ENCODE measurements around the gene ANKRD34C. TPM values are rescaled to one million over a fixed set of nuclear protein-coding genes. Genes with fewer than 3 reads are reported as not detected.

ANKRD34C gene
- total and polyA plus RNA-seq, 12 donors: under 0.01 to 0.14 (median 0.10) TPM; not detected in 6

DNA sequence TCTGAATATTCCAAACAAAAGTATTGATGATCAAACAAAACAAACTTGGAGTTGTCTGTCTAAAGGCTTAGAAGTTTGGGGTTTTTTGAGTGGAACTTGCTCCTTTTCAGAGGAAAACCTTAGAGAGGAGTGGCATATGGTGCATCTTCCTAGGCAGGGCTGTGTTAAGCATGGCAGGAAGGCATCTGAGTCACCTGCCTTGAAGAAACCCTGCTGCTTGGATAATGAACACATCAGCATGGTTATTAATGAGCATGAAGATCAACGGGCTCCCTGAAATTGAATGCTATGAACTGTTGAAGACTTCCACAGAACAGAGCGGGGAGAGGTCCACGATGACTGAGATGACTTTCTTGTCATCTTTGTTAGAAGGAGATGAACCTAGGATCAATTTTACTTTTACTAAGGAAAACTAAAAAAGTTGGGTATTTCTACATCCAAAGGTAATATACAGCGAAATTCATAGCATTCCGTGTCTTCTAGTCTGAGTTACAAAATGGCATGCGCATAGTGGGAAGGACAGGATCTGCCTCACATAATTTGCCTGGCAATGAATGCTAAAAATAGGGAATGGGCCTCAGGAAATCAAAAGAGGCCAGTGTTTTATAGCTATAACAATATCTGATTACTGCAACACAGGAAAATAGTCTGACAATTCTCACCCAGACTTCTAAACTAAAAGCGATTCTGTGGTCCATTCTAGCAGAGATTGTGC, 16.8 kb downstream of the ANKRD34C start:
- Histone ChIP-seq H3K4me1 (replicated peaks in 1 of 2) (no peaks in the 10 kb centered on the region), H3K27ac (no peak overlapping the region), H3K4me3 (no peak overlapping the region), H3K9me3 (replicated peaks in 1 of 3) (no peaks in the 10 kb centered on the region), H3K36me3 (replicated peaks in 1 of 2) (no peaks in the 10 kb centered on the region), H3K27me3 (peaks cover 8% of the 10 kb centered on the region)
- TF ChIP-seq POLR2A (IDR thresholded peaks at IDR 0.05) (no peak), CTCF (IDR thresholded peaks at IDR 0.05) (no peak)
- WGBS, 4 donors: 76 to 85% (median 78%) methylated on average over 7 of the region's 7 CpGs
- intact Hi-C loops (cut with DNase I): no loop called here
- no peak for DNase-seq

DNA sequence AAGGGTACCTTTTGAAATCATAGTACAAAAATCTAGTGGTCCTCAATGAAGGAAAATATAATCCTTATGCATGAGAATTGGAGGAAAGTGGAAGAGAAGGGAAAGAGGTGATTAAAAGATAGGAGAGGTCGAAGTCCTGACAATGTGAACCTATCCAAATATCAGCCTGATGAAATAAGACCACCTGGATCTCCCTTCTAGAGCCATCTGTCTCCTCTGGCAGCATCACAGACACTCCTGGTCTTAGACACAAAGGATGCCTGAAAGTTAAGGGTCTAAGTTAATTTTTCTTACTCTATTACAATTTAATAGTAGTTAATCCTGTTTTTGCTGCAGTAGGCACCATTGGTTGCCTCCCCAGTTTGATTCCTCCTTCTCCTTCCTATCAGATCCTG, 17.3 kb downstream of the ANKRD34C start:
- intact Hi-C loops (cut with DNase I): no loop called here
- WGBS, 4 donors: 56 to 80% (median 63%) methylated on average over 1 of the region's 1 CpG
- TF ChIP-seq POLR2A (IDR thresholded peaks at IDR 0.05) (no peak), CTCF (IDR thresholded peaks at IDR 0.05) (no peak)

DNA sequence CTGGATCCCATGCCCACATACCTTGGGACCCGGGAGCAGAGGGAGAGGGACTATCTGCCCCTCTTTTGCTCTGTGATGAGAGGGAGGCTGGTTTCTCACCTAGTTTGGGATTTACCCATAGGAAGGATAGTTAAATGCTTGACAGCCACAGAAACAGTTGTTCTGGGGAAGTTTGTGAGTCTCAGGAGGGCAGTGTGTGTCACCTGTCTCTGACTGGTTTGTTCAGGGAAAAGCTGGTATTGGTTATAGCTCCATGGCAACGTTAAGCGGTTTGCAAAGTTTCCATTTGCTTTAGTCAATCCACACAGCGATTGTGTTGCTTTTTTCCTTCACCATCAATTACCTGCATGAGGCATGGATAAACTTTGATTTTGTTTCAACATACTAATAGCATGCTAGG, 24.7 kb downstream of the ANKRD34C start:
- TF ChIP-seq POLR2A (IDR thresholded peaks at IDR 0.05) (no peak), CTCF (IDR thresholded peaks at IDR 0.05) (no peak)
- Histone ChIP-seq H3K27me3 (peaks cover 7% of the 10 kb centered on the region), H3K4me3 (no peak overlapping the region), H3K9me3 (replicated peaks in 1 of 3) (no peaks in the 10 kb centered on the region), H3K36me3 (replicated peaks in 1 of 2) (no peaks in the 10 kb centered on the region), H3K27ac (no peak overlapping the region), H3K4me1 (replicated peaks in 1 of 2) (peaks cover 7 to 12% of the 10 kb centered on the region in 2 donors)
- 42 to 52% (median 48%) methylated on average over 4 of the region's 4 CpGs for WGBS, 4 donors
- no peak for DNase-seq
- intact Hi-C loops (cut with DNase I): no loop called here

More for the DNA sequence above, 17.3 kb downstream of the ANKRD34C start:
- no peaks in the 10 kb centered on the region for H3K36me3 ChIP-seq (replicated peaks in 1 of 2)
- no peaks in the 10 kb centered on the region for H3K4me1 ChIP-seq (replicated peaks in 1 of 2)
- H3K27me3 ChIP-seq: peaks cover 8% of the 10 kb centered on the region
- no peak overlapping the region for H3K27ac ChIP-seq
- no peak for DNase-seq
- no peaks in the 10 kb centered on the region for H3K9me3 ChIP-seq (replicated peaks in 1 of 3)
- no peak overlapping the region for H3K4me3 ChIP-seq

GRCh38 chr15:79308874-79309273, 26.4 kb downstream of the ANKRD34C start:
- intact Hi-C loops (cut with DNase I): no loop called here
- peaks cover 7 to 14% of the 10 kb centered on the region in 2 donors for H3K4me1 ChIP-seq (replicated peaks in 1 of 2)
- TF ChIP-seq POLR2A (IDR thresholded peaks at IDR 0.05): no peak
- TF ChIP-seq CTCF (IDR thresholded peaks at IDR 0.05): no peak
- H3K4me3 ChIP-seq: no peak overlapping the region
- no peak for DNase-seq
- no peaks in the 10 kb centered on the region for H3K9me3 ChIP-seq (replicated peaks in 1 of 3)
- peaks cover 7% of the 10 kb centered on the region for H3K27me3 ChIP-seq
- H3K27ac ChIP-seq: no peak overlapping the region
- peaks cover 0 to 2% of the 10 kb centered on the region in 2 donors for H3K36me3 ChIP-seq (replicated peaks in 1 of 2)
- 44 to 59% (median 49%) methylated on average over 2 of the region's 2 CpGs for WGBS, 4 donors
